Fibroblast of villous mesenchyme (primary cell): Measurements from ENCODE around the gene FAM227B. TPM values are rescaled to one million over a fixed set of nuclear protein-coding genes. Genes with fewer than 3 reads are reported as not detected.
A peak's percentile ranks its signal among the peaks of the same experiment; 100 is the strongest.

ENCODE experiments used
- DNase-seq: peaks from one replicate; pipeline ENCODE4 v3.0.0-alpha.2; 2010; ENCODE audit warnings: low read depth
- H3K4me3 ChIP-seq: 2 replicates; pipeline ENCODE4 v1.5.1; 2011; ENCODE audit warnings: low read depth, mild to moderate bottlenecking, low read length
- total RNA-seq: library from RNA; depleted of rRNA; stranded (reverse); fragments of >200 nt; gene quantifications from 2 replicates; pipeline ENCODE4 v1.2.3, GENCODE V29; 2012
- TF ChIP-seq, protein P1 (sequence below): IDR thresholded peaks from 2 replicates; pipeline ENCODE4 v1.5.1; 2012; ENCODE audit warnings: low read depth, mild to moderate bottlenecking, low read length; ENCODE audit not compliant: insufficient read depth

FAM227B gene
- total RNA-seq, 1 donor: 4.3 TPM

DNA sequence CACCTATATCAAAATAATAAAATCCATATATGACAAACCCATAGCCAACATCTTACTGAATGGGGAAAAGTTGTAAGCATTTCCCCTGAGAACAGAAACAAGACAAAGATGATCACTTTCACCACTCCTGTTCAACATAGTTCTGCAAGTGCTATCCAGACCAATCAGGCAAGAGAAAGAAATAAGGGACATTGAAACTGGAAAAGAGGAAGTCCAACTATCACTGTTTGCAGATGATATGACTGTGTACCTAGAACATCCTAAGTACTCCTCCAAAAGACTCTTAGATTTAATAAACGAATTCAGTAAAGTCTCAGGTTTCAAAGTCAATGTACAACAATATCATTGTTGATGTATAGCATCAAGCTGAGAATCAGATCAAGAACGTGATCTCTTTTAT, 233.1 kb downstream of the FAM227B start:
- no peak overlapping the region for H3K4me3 ChIP-seq
- DNase-seq: no peak

DNA sequence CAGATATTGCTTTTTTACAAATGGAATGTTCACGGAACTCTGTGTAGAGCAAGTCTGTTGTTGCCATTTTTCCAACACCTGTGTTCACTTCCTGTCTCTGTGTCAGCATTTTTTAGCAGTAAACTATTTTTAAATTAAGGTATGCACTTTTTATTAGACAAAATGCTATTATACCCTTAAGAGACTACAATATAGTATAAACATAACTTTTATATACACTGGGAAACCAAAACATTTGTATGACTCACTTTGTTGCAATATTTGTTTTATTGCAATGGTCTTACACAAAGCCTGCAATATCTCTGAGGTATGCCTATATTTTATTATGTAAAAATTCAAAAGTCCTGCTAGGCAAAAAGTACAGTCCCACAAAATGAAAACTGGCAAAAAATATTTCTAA, 237.4 kb downstream of the FAM227B start:
- TF ChIP-seq, protein P1, sequence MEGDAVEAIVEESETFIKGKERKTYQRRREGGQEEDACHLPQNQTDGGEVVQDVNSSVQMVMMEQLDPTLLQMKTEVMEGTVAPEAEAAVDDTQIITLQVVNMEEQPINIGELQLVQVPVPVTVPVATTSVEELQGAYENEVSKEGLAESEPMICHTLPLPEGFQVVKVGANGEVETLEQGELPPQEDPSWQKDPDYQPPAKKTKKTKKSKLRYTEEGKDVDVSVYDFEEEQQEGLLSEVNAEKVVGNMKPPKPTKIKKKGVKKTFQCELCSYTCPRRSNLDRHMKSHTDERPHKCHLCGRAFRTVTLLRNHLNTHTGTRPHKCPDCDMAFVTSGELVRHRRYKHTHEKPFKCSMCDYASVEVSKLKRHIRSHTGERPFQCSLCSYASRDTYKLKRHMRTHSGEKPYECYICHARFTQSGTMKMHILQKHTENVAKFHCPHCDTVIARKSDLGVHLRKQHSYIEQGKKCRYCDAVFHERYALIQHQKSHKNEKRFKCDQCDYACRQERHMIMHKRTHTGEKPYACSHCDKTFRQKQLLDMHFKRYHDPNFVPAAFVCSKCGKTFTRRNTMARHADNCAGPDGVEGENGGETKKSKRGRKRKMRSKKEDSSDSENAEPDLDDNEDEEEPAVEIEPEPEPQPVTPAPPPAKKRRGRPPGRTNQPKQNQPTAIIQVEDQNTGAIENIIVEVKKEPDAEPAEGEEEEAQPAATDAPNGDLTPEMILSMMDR: no peak
- peak; percentile 72 for DNase-seq
- H3K4me3 ChIP-seq: no peak overlapping the region

More for the DNA sequence above, 233.1 kb downstream of the FAM227B start:
- TF ChIP-seq, protein P1: no peak

DNA sequence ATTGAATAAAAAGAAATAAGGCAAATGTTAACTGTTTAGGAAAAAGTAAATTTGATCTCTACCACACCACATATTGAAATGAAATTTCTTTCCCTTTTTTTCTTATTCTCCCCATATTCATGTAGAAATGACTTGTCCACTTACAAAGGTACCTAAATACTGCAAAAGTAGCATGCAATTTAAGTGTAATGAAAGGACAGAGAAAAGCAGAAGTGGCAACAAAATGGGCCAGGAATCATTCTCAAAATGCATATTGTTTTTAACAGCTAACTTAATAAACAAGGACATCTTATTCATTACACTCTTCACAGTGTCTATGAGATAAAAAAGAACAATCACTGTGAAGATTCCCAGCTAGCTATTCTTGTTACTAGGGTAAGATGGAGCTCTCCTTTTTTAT, 238.2 kb downstream of the FAM227B start:
- DNase-seq: no peak
- H3K4me3 ChIP-seq: no peak overlapping the region
- TF ChIP-seq, protein P1: no peak

DNA sequence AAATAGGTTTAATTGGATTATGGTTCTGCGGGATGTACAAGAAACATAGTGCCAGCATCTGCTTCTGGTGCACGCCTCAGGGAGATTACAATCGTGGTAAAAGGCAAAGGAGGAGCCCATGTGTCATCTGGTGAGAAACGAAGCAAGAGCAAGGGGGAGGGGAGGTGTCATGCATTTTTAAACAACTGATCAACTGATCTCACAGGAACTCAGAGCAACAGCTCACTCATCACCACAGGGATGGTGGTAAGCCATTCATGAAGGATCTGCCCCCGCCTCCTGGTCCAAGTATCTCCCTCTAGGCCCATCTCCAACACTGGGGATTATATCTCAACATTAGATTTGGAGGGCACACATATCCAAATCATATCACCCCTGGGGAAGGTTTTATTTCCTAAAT, 239.7 kb downstream of the FAM227B start:
- DNase-seq: no peak
- no peak overlapping the region for H3K4me3 ChIP-seq
- TF ChIP-seq, protein P1: no peak

DNA sequence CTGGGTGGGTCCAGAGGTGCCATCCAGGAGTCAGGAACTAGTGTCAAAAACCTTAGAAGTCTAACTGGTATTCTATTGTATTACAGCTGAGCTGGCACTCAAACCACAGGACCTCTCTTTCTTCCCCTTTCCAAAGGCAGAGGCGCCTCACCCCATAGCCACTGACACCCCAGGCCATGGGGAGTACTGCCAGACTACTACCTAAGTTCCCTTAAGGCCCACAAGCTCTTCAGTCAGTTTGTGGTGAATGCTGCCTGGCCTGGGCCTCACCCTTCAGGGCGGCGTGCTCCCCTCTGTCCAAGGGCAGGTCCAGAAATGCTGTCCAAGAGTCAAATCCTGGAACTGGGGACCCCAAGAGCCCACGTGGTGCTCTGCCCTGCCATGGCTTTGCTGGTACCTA, 240.6 kb downstream of the FAM227B start:
- DNase-seq: no peak
- TF ChIP-seq, protein P1: no peak
- H3K4me3 ChIP-seq: no peak overlapping the region

DNA sequence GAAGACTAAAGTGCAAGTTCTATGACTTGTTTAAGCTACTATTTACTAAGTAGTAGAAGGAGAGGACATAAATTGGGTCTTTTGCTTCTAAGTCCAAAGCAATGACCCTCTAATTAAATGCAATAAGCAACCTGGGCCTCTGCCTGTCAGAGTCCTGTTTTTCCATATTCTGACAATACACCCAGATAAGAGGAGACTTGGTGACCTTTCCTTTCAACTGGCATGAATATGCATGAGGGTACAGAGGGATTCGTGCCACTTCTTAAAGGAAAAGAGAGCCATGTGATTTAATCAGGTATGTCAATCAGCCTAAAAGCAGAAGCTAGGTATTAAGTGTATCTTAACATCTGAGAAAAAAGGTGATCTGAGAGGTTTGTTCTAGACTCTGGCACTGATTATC, 248.3 kb downstream of the FAM227B start:
- H3K4me3 ChIP-seq: no peak overlapping the region
- TF ChIP-seq, protein P1: no peak
- no peak for DNase-seq

DNA sequence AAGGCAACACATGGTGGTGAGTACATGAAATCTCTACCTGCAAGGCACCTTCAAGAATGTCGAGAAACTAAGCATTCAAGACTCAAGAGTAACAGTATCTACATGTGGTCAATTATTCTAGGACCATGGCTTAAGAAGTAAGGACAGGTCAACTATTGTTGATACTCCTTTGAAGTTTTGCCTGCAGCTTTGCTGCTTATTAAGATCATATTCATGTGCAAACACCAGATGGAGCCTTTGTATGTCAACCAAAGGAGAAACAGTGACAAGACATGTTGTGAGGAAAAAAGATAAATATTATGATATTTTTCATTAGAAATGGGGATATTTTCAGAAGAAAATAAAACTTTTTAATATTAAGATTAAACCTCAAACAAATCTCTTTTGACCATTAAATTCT, 249.8 kb downstream of the FAM227B start:
- peak; percentile 51 for DNase-seq
- H3K4me3 ChIP-seq: no peak overlapping the region
- TF ChIP-seq, protein P1: peak; percentile 44
